ENCODE data around the gene MRPS11. TPM values are rescaled to one million over a fixed set of nuclear protein-coding genes. Genes with fewer than 3 reads are reported as not detected.

MRPS11 gene
- total RNA-seq, 1 donor from 2014 or later = 31.1 TPM

DNA sequence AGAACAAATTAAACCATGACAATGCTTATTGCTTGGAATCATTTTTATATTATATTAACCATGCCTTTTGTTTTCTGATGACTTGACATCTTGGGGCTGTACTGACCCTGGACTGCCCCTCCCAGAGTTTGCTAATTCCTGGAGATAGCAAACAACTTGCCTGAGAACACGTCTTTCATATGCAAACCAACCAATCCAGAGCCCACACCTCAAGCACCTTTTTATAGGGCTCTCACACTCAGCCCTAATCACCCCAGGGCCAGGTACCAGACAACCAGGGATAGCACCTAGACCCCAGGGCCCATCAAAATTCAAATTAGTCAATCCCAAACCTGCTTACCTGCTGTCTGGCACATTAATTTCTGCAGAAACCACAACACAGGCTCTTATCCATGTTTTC is 36.9 kb downstream of the MRPS11 start:
- Histone ChIP-seq H3K27me3 (ENCODE audit: control insufficient read depth, insufficient read depth, low read length) (no peaks in the 10 kb centered on the region), H3K4me3 (ENCODE audit: low read depth, low read length) (no peak overlapping the region), H3K36me3 (ENCODE audit: control insufficient read depth, insufficient read depth, low read length) (no peaks in the 10 kb centered on the region)
- no peak for FAIRE-seq
- no peak for DNase-seq (ENCODE audit: low read depth)
- TF ChIP-seq, protein P1, sequence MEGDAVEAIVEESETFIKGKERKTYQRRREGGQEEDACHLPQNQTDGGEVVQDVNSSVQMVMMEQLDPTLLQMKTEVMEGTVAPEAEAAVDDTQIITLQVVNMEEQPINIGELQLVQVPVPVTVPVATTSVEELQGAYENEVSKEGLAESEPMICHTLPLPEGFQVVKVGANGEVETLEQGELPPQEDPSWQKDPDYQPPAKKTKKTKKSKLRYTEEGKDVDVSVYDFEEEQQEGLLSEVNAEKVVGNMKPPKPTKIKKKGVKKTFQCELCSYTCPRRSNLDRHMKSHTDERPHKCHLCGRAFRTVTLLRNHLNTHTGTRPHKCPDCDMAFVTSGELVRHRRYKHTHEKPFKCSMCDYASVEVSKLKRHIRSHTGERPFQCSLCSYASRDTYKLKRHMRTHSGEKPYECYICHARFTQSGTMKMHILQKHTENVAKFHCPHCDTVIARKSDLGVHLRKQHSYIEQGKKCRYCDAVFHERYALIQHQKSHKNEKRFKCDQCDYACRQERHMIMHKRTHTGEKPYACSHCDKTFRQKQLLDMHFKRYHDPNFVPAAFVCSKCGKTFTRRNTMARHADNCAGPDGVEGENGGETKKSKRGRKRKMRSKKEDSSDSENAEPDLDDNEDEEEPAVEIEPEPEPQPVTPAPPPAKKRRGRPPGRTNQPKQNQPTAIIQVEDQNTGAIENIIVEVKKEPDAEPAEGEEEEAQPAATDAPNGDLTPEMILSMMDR (IDR thresholded peaks at IDR 0.05; ENCODE audit: insufficient read depth, low read length, severe bottlenecking) = no peak

DNA sequence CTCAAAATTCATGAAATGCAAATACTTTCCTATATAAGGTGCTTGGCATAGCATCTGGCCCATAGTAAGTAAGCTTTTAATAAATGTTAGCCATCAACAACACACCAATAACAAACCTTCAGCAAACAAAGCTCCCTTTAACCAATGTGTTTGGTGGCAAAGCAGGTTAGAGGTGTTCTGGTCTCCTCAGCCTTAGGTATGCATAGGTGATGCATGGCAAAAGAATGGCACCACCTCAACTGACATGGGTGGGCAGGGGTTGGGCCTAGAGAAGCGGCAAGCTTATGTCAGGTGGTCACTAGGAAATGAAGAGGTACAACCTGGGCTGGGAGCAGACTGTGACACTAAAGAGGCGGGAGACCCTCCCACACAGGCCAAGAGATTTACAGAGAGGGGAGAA is 38.2 kb downstream of the MRPS11 start:
- TF ChIP-seq, protein P1 (IDR thresholded peaks at IDR 0.05; ENCODE audit: insufficient read depth, low read length, severe bottlenecking) = no peak
- H3K36me3 ChIP-seq (ENCODE audit: control insufficient read depth, insufficient read depth, low read length) = no peaks in the 10 kb centered on the region
- no peak overlapping the region for H3K4me3 ChIP-seq (ENCODE audit: low read depth, low read length)
- no peaks in the 10 kb centered on the region for H3K27me3 ChIP-seq (ENCODE audit: control insufficient read depth, insufficient read depth, low read length)
- no peak for FAIRE-seq
- DNase-seq (ENCODE audit: low read depth) = no peak

GRCh38 chr15:88506628-88507027 is 39.1 kb downstream of the MRPS11 start:
- H3K4me3 ChIP-seq (ENCODE audit: low read depth, low read length) = no peak overlapping the region
- FAIRE-seq (no peak), DNase-seq (ENCODE audit: low read depth) (no peak)
- no peaks in the 10 kb centered on the region for H3K36me3 ChIP-seq (ENCODE audit: control insufficient read depth, insufficient read depth, low read length)
- TF ChIP-seq, protein P1 (IDR thresholded peaks at IDR 0.05; ENCODE audit: insufficient read depth, low read length, severe bottlenecking) = no peak
- H3K27me3 ChIP-seq (ENCODE audit: control insufficient read depth, insufficient read depth, low read length) = no peaks in the 10 kb centered on the region

GRCh38 chr15:88509321-88509720 is 41.8 kb downstream of the MRPS11 start:
- Histone ChIP-seq H3K4me3 (ENCODE audit: low read depth, low read length) (no peak overlapping the region), H3K36me3 (ENCODE audit: control insufficient read depth, insufficient read depth, low read length) (no peaks in the 10 kb centered on the region), H3K27me3 (ENCODE audit: control insufficient read depth, insufficient read depth, low read length) (no peaks in the 10 kb centered on the region)
- DNase-seq (ENCODE audit: low read depth) (no peak), FAIRE-seq (no peak)
- TF ChIP-seq, protein P1 (IDR thresholded peaks at IDR 0.05; ENCODE audit: insufficient read depth, low read length, severe bottlenecking) = no peak

GRCh38 chr15:88509964-88510363 is 42.5 kb downstream of the MRPS11 start:
- Histone ChIP-seq H3K36me3 (ENCODE audit: control insufficient read depth, insufficient read depth, low read length) (no peaks in the 10 kb centered on the region), H3K4me3 (ENCODE audit: low read depth, low read length) (no peak overlapping the region), H3K27me3 (ENCODE audit: control insufficient read depth, insufficient read depth, low read length) (no peaks in the 10 kb centered on the region)
- DNase-seq (ENCODE audit: low read depth) (no peak), FAIRE-seq (no peak)
- TF ChIP-seq, protein P1 (IDR thresholded peaks at IDR 0.05; ENCODE audit: insufficient read depth, low read length, severe bottlenecking) = no peak

- FAIRE-seq = no peak
- H3K27me3 ChIP-seq (ENCODE audit: control insufficient read depth, insufficient read depth, low read length) = no peaks in the 10 kb centered on the region
- TF ChIP-seq, protein P1 (IDR thresholded peaks at IDR 0.05; ENCODE audit: insufficient read depth, low read length, severe bottlenecking) = no peak
- no peak overlapping the region for H3K4me3 ChIP-seq (ENCODE audit: low read depth, low read length)
- no peaks in the 10 kb centered on the region for H3K36me3 ChIP-seq (ENCODE audit: control insufficient read depth, insufficient read depth, low read length)
- no peak for DNase-seq (ENCODE audit: low read depth)
Observed at GRCh38 chr15:88511161-88511560, 43.7 kb downstream of the MRPS11 start.
